NCI-H1092 (cell line): ENCODE results near the gene NME7.
A peak's percentile ranks its signal among the peaks of the same experiment; 100 is the strongest.
"Not testable (repeated sequence)": the region's sequence is repeated elsewhere in the genome, so short reads cannot be mapped to it uniquely, and the experiment has no call there.

Source experiments
- DNase-seq: peaks from one replicate; lab custom pipeline; 2025; lab: John Stamatoyannopoulos, UW

Gene NME7

DNA sequence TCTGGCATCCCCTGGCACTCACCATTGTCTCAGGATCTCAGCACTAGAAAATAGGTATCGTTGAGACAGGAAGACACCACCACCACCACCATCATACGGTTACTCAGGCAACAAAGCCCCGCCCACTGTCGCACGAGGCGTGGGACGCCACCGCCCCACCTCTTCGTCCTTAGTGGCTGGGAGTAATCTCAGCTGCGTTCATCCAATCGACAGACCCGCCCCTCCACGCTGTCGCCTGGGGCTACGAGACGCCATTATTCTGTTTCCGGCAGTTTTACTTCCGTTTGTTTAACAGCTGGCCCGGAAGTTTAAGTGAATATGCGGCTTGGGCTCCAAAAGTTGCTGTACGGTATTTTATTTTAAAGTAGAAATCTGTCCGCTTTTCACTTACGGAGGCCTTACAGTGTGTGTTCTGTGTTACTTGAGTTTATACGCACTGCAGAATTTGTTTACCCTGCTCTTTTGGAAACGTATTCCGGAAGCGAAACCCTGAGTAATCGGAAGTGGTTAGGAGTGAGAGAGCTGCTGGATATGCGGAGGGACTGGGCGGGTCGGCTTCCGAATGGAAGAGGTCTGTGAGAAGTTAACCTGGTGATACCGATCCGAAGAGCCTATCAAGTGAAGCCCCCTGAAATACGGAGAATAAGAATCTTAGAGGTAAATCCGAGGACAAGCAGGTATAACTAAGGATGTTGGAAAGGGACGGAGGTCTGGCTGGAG lies at the start of gene NME7, which contains the start of gene BLZF1:
TSS of gene NME7 (minus strand) at position 112 of the 720 bp plus-strand sequence. CDS start at position 25, 87 bp downstream.
TSS of gene BLZF1 (plus strand) at position 510 of the 720 bp plus-strand sequence. CDS start 1,328 bp downstream, outside the sequence.
- peak; percentile 96 for DNase-seq

GRCh38 chr1:169414952-169415351 lies 47.4 kb upstream of the NME7 start:
- no peak for DNase-seq

- DNase-seq = not testable (repeated sequence)
Observed at GRCh38 chr1:169408340-169408739, 40.7 kb upstream of the NME7 start.

DNA sequence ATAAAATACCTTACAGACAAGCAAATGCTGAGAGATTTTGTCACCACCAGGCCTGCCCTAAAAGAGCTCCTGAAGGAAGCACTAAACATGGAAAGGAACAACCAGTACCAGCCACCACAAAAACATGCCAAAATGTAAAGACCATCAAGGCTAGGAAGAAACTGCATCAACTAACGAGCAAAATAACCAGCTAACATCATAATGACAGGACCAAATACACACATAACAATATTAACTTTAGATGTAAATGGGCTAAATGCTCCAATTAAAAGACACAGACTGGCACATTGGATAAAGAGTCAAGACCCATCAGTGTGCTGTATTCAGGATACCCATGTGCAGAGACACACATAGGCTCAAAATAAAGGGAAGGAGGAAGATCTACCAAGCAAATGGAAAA lies 35.0 kb upstream of the NME7 start:
- not testable (repeated sequence) for DNase-seq

GRCh38 chr1:169395955-169396354 lies 28.4 kb upstream of the NME7 start:
- DNase-seq = no peak

- DNase-seq = no peak
Observed at GRCh38 chr1:169392406-169392805, 24.8 kb upstream of the NME7 start.

DNA sequence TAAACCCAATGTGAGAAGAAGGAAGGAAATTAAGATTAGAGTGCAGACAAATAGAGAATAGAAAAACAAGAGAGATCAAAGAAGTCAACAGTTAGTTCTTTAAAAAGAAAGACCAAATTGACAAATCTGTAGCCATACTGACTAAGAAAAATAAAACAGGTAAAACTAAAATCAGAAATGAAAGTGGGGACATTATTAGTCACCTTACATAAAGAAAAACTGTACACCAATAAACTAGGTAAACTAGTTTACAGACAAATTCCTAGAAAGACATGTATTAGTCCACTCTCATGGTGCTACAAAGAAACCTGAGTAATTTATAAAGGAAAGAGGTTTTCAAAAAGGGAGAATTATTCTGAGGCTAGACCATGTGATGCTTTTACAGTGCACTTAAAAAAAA lies 22.7 kb upstream of the NME7 start:
- DNase-seq = no peak

DNA sequence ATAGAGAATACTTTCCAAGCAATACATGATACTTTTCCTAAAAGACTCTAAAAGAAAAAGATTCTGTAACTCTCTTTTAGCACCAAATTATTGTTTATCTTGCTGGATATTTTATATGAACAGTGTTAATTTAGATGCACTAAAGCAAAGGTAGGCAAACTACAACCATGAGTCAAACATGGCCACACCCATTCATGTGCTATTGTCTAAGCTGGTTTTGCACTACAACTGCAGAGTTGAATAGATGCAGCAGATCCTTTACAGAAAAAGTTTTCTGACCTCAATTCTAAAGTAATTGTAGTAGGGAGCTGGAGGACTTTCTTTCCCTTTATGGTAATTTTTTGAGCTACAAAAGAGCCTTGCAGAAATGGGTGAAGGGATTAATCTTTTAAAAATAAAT lies 19.8 kb upstream of the NME7 start:
- DNase-seq = no peak

- DNase-seq = no peak
Observed at GRCh38 chr1:169383449-169383848, 15.9 kb upstream of the NME7 start.

DNA sequence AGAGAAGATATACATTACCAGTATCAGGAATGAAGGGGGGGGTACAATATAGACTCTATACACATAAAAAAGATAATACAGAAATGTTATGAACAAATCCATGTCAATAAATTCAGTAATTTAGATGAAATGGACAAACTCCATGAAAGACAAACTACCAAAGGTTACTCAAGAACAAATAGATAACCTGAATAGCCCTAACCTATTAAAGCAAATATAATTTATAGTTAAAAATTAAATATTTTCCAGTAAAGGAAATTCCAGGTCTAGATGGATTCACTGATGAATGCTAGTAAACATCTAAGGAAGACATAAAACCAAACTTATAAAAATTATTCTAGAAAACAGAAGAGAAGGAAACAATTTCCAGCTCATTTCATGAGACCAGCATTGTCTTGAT lies 13.6 kb upstream of the NME7 start:
- DNase-seq = no peak

DNA sequence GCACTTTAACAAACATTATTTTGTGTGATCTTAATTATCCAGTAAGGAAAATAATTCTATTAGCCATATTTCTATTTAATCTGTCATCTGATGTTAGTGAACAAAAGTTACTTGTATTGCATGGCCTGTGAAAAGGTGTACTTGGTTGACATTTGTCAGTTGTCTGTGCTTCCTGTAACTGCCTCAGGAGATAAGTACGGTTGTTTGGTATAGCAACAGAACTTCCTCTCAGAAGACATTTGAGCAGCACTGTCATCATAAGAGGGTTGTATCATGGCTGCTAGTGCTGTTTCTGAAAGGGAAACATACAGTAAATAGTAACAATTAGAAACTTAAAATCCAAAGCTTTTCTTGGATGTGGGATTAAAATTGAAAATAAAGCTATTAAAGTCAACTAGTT lies 3.8 kb upstream of the NME7 start:
- DNase-seq = no peak

DNA sequence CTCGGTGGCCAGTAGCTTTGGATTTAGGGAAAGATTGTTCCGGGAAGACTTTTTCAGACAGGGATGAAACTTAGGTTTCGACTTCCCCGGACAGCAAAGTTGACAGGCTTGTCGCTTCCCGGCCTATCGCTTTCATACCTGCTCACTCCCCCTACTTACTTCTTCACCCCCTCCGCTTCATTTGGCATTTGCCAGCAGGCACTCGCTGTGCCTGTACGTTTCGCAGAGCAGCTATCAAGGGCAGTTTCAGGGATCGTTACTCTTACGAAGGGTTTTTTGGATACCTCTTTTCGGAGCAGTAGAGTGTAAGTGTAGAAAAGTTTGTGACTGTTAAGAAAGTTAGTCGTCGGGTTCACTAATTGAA lies 791 bp upstream of the NME7 start:
- DNase-seq = peak; percentile 15

DNA sequence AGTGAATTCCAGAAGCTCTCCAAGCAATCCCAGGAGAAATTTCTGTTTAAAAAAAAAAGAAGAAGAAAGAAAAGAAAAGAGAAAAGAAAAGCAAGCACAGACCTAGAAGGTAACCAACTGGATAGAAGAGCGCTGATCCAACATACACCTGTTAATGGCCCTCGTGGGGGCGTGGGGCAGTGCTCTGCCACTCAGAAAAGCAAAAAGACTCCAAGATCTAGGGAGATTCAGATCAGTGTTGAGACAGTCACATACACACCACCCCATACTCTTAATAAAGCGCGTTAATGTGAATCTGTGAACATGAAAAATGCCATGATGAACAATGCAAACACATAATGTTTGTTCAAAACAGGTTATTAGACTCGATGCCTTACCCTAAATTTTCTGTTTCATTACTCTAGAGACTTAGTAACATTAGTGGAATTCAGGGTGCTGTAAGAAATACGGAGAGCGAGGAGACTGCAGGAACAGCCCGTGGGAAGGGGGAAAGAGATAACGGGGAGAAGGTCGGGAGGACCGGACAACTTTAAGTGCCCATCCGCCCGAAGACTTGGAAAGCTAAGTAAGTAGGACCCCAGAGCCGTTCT lies 406 bp downstream of the NME7 start:
- DNase-seq = no peak

DNA sequence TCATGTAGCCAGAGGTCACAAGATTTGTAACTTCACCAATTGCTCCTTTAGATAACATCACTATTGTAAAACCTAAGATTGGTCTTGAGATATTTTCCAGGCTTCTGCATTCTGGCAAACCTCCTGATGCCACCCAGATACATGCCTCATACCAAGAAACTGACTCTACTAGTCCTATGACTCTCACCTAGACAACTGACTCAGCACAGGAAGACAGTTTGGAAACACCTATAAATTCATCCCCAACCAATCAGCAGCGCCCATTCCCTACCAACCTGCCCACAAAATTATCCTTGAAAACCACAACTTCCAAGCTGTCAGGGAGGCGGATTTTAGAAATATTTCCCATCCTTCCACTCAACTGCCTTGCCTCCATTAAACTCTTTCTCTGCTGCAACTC lies 2.6 kb downstream of the NME7 start:
- DNase-seq = no peak

GRCh38 chr1:169363046-169363730 lies 4.4 kb downstream of the NME7 start:
- DNase-seq = no peak

- DNase-seq = no peak
Observed at GRCh38 chr1:169361281-169361680, 6.3 kb downstream of the NME7 start.

DNA sequence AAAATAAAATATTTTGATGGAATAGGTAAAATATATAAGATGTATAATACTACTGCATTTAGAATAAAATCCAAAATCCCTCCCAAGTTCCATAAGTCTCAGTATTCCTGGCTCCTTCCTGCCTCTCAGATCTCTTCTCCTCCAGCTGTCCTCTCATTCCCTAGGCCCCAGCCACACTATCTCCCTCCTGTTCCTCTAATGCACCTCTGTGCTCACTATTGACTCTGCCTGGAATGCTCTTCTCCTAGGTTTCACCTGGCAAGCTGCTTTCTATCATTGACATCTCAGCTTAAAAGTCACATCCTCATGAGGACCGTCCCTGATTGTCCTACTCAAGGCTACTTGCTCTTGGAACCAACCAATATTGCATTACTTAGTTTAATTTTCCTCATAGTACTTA lies 7.2 kb downstream of the NME7 start:
- no peak for DNase-seq

- DNase-seq = peak; percentile 50
Observed at GRCh38 chr1:169348383-169349036, 19.1 kb downstream of the NME7 start.

DNA sequence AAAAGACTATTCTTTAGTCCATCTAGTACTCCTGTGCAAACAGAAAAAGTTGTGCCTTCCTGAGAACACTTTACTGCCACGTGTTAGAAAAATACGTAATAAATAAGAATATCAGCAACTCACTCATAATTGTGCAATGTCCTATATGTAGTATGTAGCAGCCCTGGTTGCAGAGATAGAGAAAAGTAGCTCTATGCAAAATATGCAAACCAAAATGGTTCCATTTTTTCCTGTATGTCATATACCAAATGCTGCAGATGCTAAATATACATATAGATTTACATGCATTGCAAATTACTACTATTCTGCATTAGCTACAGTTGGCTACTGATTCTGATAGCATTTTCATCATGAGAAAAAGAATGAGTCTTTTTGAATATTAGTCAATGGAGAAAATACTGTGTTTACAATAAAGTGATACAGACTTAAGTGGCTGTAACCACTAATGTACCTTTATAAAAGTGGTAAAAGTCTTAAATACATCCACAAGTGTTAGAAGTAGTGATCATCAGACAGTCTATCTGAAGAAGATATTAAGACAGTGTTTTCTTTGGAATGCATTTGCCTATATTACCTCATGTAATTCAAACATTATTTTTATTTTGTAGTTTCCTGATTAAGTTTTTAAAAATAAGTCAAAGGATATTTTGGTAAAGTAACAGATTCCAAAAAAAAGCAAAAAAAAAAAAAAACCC lies 19.8 kb downstream of the NME7 start:
- DNase-seq = no peak

- DNase-seq = no peak
Observed at GRCh38 chr1:169346036-169346589, 21.5 kb downstream of the NME7 start.

- no peak for DNase-seq
Observed at GRCh38 chr1:169345511-169345910, 22.1 kb downstream of the NME7 start.

GRCh38 chr1:169342096-169342495 lies 25.5 kb downstream of the NME7 start:
- DNase-seq = not testable (repeated sequence)
